Heart right ventricle (tissue), 16 donors: ENCODE results near the gene NXN. TPM values are rescaled to one million over a fixed set of nuclear protein-coding genes. Genes with fewer than 3 reads are reported as not detected.

Experiments used
- ATAC-seq, 8 donors: fragments of 200-7000 bp; cut with Tn5 transposase; one replicate each; pipeline ENCODE4 v1.9.1; 2020; ENCODE audit warnings: mild to moderate bottlenecking in 8 of 8, moderate library complexity in 8 of 8, moderate number of reproducible peaks in 1 of 8
- DNase-seq, 2 donors: peaks; one replicate each; pipeline ENCODE4 v3.0.0-alpha.2; 2020
- H3K27ac ChIP-seq, 10 donors: fragments of 200-600 bp; sonication (generic) in 2 of 10; one replicate each; pipeline versions ENCODE4 v1.5.0 to v1.8.0; 2020 to 2022; ENCODE audit warnings: mild to moderate bottlenecking in 3 of 10
- H3K27me3 ChIP-seq, 7 donors: fragments of 200-600 bp; one replicate each; pipeline ENCODE4 v1.8.0; 2021 to 2022; ENCODE audit warnings: mild to moderate bottlenecking in 2 of 7
- H3K36me3 ChIP-seq, 9 donors: fragments of 200-600 bp; sonication (generic) in 1 of 9; one replicate each; pipeline versions ENCODE4 v1.5.0 to v1.8.0; 2020 to 2022; ENCODE audit warnings: mild to moderate bottlenecking in 2 of 9
- H3K4me1 ChIP-seq, 9 donors: fragments of 200-600 bp; sonication (generic) in 1 of 9; one replicate each; pipeline versions ENCODE4 v1.5.0 to v1.8.0; 2020 to 2022; ENCODE audit warnings: mild to moderate bottlenecking in 4 of 9
- H3K4me3 ChIP-seq, 10 donors: fragments of 200-600 bp; sonication (generic) in 2 of 10; one replicate each; pipeline versions ENCODE4 v1.5.0 to v1.8.0; 2020 to 2022; ENCODE audit warnings: mild to moderate bottlenecking in 7 of 10, moderate library complexity in 2 of 10
- H3K9me3 ChIP-seq, 11 donors: fragments of 200-600 bp in 10 of 11; sonication (generic) in 2 of 11; one replicate each; pipeline versions ENCODE4 v1.5.0 to v1.8.0; 2013 to 2022; ENCODE audit warnings: mild to moderate bottlenecking in 2 of 11, control low read depth in 1 of 11, moderate library complexity in 1 of 11
- CTCF ChIP-seq, 9 donors: fragments of 200-600 bp; sonication (generic) in 2 of 9; IDR thresholded peaks; one replicate each; pipeline versions ENCODE4 v1.5.0 to v1.8.0; 2021 to 2022; ENCODE audit warnings: antibody characterized with exemption in 9 of 9, mild to moderate bottlenecking in 5 of 9, moderate library complexity in 1 of 9
- WGBS, 2 donors: extraction: QIAGEN DNeasy Blood & Tissue Kit; methylation state at CpG; one replicate each; pipeline ENCODE4 v1.1.7; 2013; ENCODE audit warnings: inconsistent platforms in 1 of 2; 5-methylcytosine and 5-hydroxymethylcytosine counted together
- intact Hi-C, 10 donors: fragments of 100-400 bp; cut with DNase I; formaldehyde crosslinking; loops; one replicate each; pipeline versions ENCODE4 v1.11.1 to v1.14.2; 2022
- polyA plus RNA-seq, 2 donors: library from polyadenylated mRNA; stranded (reverse); fragments of 200-250 nt; gene quantifications; one replicate each; pipeline ENCODE4 v1.2.3, GENCODE V29; 2013
- total RNA-seq, 10 donors: library from RNA; stranded (reverse); fragmentation: NEBNext Ultra II Directional in 3 of 10; extraction: Animal tissue kit (Norgen Biotek cat#: 25700) in 3 of 10; gene quantifications; one replicate each; pipeline versions ENCODE4 v1.2.1 to v1.2.4, GENCODE V29; 2021 to 2023
- donor health status: Arrhythmogenic right ventricular cardiomyopathy.
- donor health status: ischemic (EF 13 %, LVEDD 7.1; RV severe dilation, severe dysfunction).
- donor health status: healthy with polysubstance abuse.
- donor health status: DM: no; HTN: yes; CAD: no.
- donor health status: DM: no; HTN: no; CAD: no.
- donor health status: ischemic (EF 25% LVEDD 6.9; RV normal size, moderate dysfunction).
- donor health status: ischemic (EF 25% LVEDD 5.7; RV mildly dilated, moderate dysfunction).
- donor health status: healthy.
- donor health status: DM: yes; HTN: yes; CAD: no.
- donor health status: Ischemic cardiomyopathy.
- donor health status: ischemic (EF 35%, LVEDD 5.7; RV mildly dilated, moderate dysfunction).
- donor health status: nonischemic (EF 11% LVEDD 7.7; RV severe dilation, severe dysfunction).
- donor health status: DM: yes; HTN: yes; CAD: no.
- donor health status: PGD.
- donor health status: ischemic (EF 29% LVEDD 5.4; RV normal size, mild dysfunction).
- donor health status: nonischemic (EF 23%, LVEDD 6.1; RV moderate dilation, normal function).

The NXN gene
- total and polyA plus RNA-seq, 12 donors = 9.9 to 24.4 (median 15.9) TPM

GRCh38 chr17:901964-902363, 77.6 kb downstream of the NXN start:
- WGBS, 2 donors = 85 to 89% methylated on average over 21 of the region's 21 CpGs
- Histone ChIP-seq H3K27ac (peak overlapping the region; percentile 43 to 88 (median 86)), H3K36me3 (no peaks in the 10 kb centered on the region), H3K27me3 (peaks cover 0 to 23% (median 0%) of the 10 kb centered on the region in 7 donors), H3K9me3 (no peaks in the 10 kb centered on the region), H3K4me1 (peaks cover 5 to 38% (median 27%) of the 10 kb centered on the region in 9 donors), H3K4me3 (no peak overlapping the region)
- peak in 5 of 8 donors; percentile 25 to 53 (median 48) for ATAC-seq
- intact Hi-C loops = loop anchor here in 1 of 10 donors (5.0 kb wide), 1 partner anchor 75 kb away; the partner anchor contains the start of gene NXN
- no peak for TF ChIP-seq CTCF (IDR thresholded peaks at IDR 0.05)
- DNase-seq = no peak

- Histone ChIP-seq H3K4me3 (peak overlapping the region in 4 of 10 donors; percentile 2 to 25 (median 18)), H3K27ac (peak overlapping the region; percentile 43 to 88 (median 86)), H3K4me1 (peaks cover 5 to 44% (median 28%) of the 10 kb centered on the region in 9 donors), H3K27me3 (peaks cover 0 to 23% (median 0%) of the 10 kb centered on the region in 7 donors), H3K9me3 (no peaks in the 10 kb centered on the region), H3K36me3 (no peaks in the 10 kb centered on the region)
- ATAC-seq (peak; percentile 79 to 91 (median 84)), DNase-seq (peak; percentile 58 to 85)
- WGBS, 2 donors = 21 to 27% methylated on average over 18 of the region's 18 CpGs
- TF ChIP-seq CTCF (IDR thresholded peaks at IDR 0.05) = no peak
- intact Hi-C loops = loop anchor here in 1 of 10 donors (5.0 kb wide), 1 partner anchor 76 kb away; the partner anchor contains the start of gene NXN
Measured at GRCh38 chr17:901191-901950, 78.2 kb downstream of the NXN start.

GRCh38 chr17:900336-900934, 79.1 kb downstream of the NXN start:
- no peaks in the 10 kb centered on the region for H3K9me3 ChIP-seq
- DNase-seq = no peak
- no peak overlapping the region for H3K4me3 ChIP-seq
- no peak for ATAC-seq
- no peak for TF ChIP-seq CTCF (IDR thresholded peaks at IDR 0.05)
- H3K27me3 ChIP-seq = peaks cover 0 to 23% (median 0%) of the 10 kb centered on the region in 7 donors
- H3K4me1 ChIP-seq = peaks cover 5 to 45% (median 28%) of the 10 kb centered on the region in 9 donors
- intact Hi-C loops = loop anchor here in 1 of 10 donors (5.0 kb wide), 1 partner anchor 77 kb away; the partner anchor contains the start of gene NXN
- no peaks in the 10 kb centered on the region for H3K36me3 ChIP-seq
- peak overlapping the region in 9 of 10 donors; percentile 10 to 88 (median 86) for H3K27ac ChIP-seq
- WGBS, 2 donors = 40 to 49% methylated on average over 5 of the region's 5 CpGs

GRCh38 chr17:897970-898619, 81.5 kb downstream of the NXN start:
- Histone ChIP-seq H3K4me3 (no peak overlapping the region), H3K9me3 (no peaks in the 10 kb centered on the region), H3K36me3 (no peaks in the 10 kb centered on the region), H3K27ac (peak overlapping the region in 2 of 10 donors; percentile 75 to 81), H3K27me3 (peaks cover 0 to 4% (median 0%) of the 10 kb centered on the region in 7 donors), H3K4me1 (peaks cover 5 to 48% (median 28%) of the 10 kb centered on the region in 9 donors)
- WGBS, 2 donors = 94 to 96% methylated on average over 10 of the region's 10 CpGs
- ATAC-seq (no peak), DNase-seq (no peak)
- TF ChIP-seq CTCF (IDR thresholded peaks at IDR 0.05) = no peak
- intact Hi-C loops = no loop called here
